NOMO-1 treated with DMSO at 0.1 percent for 48 hours (cell line): ENCODE data around the gene CSNK1A1.
A peak's percentile ranks its signal among the peaks of the same experiment; 100 is the strongest.
"Not testable (repeated sequence)": the region's sequence is repeated elsewhere in the genome, so short reads cannot be mapped to it uniquely, and the experiment has no call there.

Experiments used
- DNase-seq: peaks from one replicate; lab custom pipeline; 2025; ENCODE audit not compliant: unreplicated experiment; lab: John Stamatoyannopoulos, UW

The CSNK1A1 gene

DNA sequence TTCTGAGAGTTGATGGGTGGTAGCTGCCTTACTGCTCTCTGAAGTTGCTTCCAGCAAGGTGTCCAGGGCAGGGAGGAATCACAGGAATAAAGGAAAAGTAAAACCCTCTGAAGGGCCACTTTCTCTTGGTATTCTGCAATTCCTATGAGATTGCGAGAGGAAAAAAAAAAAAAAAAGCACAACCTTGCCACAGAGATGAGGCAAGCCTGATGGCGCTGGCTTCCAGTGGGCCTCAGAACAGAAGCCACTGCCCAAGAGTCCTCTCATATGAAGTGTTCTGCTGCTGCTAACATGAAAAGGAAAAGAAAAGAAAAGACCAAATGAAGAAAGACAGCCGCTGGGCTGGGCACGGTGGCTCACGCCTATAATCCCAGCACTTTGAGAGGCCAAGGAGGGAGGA, 91.3 kb downstream of the CSNK1A1 start:
- DNase-seq = no peak

DNA sequence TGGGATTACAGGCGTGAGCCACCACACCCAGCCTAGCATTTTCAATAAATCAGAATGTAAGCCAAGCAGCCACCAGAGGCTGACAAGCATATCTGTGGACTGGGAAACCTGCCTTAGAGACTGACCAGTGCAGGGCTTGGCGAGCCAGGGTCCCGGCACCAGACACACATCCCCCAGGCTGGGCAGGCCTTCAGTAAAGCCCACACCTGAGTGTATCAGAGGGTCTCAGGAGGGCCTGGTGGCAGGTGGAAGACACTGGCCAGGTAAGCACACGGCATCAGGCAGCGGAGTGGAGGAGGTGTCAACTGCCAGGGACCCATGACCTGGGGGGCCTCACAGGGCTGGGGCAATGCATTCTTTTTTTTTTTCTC, 93.9 kb downstream of the CSNK1A1 start:
- no peak for DNase-seq

DNA sequence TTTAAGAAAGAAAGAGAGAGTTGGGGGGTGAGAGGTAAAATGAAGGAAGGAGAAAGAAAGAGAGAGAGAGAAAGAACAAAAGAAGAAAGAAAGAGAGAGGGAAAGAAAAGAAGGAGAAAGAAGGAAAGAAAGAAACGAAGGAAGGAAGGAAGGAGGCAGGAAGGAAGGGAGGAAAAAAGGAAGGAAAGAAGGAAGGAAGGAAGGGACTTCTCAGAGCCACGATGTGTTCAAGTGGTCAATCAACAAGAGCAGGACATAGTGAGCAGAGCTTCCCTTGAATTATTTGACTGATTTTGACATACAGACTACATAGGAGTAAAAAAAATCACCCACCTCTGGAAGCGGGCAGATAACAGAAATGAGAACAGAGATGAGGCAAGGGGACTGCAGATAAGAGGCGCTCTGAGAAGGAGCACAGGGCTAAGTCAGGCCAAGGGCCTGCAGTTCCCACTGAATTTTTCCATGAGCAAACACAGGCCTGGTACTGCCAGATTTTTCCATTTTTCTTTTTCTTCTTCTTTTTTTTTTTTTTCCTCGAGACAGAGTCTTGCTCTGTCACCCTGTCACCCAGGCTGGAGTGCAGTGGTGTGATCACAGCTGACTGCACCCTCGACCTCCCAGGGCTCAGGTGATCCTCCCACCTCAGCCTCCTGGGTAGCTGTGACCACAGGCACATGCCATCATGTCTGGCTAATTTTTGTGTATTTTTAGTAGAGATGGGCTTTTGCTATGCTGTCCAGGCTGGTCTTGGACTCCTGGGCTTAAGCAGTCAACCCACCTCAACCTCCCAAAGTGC, 94.4 kb downstream of the CSNK1A1 start:
- DNase-seq = no peak

DNA sequence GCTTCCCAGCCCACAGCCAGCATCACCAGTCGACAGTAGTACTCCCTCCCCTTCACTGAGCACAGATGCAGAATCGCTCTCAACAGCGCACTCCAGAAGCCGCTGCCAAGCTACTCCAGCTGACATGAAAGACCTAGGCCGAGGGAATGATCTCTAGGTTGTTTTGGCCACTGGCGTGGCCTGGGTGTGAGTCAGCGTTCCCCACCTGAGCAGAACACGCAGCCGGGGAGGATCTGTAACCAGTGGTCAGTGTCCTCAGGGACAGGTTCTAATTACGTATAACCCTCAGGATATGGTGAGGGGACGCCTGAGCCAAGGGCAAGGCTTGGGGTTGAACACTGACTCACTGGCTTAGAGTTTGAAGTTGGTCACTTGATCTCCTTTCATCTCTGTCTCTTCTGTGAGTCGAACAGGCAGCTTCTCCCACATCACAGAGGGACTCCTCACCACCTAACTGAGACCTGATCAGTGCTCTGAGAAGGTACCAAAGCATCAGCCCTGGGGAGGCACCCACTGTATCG, 95.3 kb downstream of the CSNK1A1 start:
- no peak for DNase-seq

DNA sequence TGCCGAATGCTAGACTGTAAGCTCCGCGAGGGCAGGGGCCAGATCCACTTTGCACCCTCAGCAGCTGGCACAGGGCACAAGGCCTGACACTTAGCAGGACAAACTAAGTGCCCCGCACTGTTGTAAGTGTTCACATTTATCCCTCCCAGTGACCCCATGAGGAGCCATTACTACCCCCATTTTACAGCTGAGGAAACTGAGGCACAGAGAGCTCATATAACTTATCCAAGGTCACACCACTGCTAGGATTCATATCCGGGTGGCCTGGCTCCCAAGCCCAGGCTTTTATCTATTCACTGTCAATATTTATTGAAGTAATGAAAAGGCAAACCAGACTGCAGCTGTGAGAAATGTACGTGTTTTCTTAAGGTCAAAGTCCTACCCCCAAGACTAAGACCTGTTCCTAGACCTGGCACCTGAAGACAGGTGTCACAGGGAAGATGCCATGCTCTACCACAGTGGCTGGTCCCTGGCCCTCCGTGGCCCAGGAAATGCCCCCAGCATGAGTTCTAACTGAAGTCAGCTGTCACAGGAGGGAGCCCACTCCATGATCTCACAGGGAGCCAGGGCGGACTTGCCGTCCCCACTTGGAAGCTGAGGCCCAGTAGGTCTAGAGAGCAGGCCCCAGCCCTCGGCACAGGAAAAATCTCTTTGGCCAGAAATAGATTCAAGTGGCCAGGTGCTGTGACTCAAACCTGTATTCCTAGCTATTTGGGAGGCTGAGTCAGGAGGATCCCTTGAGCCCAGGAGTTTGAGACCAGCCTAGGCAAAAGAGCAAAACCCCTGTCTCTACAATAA, 97.4 kb downstream of the CSNK1A1 start:
- no peak for DNase-seq

DNA sequence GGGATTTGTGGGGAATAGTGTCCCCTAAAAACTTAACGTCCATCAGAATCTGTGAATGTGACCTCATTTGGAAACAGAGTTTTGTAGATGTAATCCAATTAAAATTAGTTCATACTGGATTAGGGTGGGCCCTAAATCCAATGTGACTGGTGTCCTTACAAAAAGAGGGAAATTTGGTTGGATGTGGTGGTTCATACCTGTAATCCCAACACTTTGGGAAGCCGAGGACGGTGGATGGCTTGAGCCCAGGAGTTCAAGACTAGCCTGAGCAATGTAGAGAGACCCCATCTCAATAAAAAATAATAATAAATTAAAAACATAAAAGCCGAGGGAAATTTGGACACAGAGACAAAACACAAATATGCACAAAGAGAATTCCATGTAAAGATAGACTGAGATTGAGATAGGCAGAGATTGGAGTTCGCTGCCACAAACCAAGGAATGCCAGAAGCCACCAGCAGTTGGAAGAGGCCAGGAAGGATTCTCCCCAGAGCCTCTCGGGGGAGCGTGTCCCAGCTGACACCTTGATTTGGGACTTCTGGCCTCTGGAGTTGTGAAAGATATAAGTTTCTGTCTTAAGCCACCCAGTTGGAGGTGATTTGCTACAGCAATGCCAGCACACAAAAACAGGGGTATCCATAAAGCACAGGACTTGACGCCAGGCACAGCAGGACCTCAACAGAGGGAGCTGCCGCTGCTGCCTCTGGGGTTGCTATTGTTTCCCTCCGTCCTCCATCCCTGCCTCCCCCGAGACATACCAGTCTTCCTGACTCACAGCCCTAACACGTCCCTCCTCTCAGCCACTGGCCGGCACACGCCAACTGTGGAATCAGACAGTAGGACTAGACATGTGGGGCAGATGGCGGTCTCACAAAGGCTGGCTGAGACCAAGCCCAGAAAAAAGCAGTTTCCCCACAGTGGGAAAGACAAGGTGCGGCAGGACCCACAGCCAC, 98.3 kb downstream of the CSNK1A1 start:
- no peak for DNase-seq

DNA sequence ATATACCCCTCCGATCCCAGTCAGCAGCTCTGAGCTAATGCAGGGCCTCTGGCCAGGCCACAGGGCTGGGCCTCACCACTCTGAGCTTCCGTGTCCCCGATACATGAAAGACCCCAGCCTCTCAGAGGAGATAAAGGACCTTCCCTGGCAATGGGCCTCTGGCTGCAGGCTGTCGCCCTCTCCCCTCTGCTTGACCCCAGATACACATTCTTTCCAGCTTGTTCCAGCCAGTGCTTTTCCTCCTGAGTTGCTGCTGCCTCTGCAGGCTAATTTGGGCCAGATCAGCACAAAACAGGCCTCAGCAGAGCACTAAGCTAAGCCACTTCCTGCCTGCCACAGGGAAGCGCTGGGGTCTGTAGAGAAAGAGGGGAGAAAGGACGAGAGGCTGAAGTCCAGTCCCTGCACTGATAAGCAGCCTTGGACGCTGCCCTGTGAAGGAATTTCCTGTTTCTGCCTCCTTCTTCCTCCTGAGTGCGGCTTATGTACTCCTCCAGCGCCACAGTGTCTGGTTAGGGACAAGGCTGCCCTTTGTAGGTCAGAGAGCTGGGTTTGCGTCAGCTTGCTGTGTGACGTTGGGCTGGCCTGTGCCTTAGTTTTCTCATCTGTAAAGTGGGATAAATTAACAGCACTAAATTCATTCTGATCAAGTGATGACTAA, 99.1 kb downstream of the CSNK1A1 start:
- DNase-seq = peak; percentile 41

DNA sequence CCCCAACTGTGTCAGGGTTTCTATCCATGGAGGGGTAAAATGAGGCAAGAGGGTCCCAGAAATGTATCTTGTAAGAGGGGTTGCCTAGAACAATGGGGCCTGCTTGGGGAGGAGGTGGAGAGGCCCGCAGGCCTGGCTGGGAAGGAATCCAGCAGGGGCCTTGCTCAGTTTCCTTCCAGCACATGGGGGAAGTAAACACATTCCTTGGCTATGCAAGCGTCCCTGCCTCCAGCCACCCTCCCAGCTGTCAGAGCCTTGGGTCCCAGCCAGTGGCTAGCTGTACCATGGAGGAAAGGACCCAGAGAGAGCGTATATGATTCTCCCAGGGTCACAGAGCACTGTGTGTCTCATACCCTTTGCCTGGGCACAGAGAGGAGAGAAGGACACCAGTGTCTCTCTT, 101.0 kb downstream of the CSNK1A1 start:
- no peak for DNase-seq

DNA sequence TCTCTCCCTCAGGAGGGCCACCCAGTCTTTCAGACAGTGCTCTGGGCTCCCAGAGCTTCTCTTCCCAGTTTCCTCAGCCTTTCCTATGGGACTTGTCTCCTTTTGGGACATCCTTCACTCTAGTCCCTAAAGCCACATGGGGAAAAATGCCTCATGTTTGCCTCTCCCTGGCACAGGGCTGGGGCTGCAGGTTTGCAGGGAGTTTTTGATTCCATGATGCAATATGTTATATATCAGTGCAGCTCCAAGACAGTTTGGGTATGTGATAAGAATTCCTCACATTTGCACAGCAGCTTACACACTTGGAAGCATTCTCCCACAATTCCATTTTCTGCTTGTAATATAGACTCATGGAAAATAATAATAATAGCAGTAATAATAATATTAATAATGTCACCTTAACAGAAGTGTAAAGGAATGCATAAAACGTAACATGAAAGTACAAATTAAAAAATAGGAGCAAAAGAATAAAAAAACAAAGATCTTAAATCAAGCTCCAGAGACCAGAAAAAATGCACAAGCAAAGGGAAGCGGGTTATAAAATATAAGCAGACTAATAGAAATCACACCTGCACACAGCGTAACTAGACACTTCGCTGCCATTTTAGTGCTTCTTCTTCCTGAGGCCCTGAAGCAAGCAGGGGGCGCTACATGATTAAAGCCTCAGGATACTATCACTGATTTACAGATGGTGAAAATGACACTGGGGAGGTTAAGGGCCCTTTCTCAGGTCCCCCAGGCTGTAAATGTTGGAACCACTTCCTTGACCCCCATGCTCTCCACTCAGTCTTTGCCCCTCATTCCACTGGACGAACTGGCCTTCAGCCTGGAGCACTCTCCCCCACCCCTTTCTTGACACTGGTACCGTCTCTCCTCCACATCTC, 102.2 kb downstream of the CSNK1A1 start:
- peak; percentile 24 for DNase-seq

DNA sequence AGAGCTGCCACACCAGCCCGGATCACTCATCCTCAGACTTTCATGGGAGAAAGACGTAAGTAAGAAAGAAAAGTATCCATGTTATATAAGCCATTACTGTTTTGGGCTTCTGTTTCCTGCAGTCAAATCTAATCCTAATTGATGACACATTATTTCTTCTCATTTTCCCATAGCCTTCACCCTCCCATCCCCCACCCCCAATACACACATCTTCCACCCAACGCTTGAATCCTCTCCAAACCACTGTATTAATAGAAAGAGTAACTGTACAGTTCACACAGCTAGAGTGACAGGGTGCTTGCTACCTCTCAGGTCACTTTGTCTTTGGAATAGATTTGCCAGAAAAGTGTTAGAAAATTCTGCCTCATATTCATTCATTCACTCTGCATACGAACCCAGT, 102.8 kb downstream of the CSNK1A1 start:
- DNase-seq = no peak

DNA sequence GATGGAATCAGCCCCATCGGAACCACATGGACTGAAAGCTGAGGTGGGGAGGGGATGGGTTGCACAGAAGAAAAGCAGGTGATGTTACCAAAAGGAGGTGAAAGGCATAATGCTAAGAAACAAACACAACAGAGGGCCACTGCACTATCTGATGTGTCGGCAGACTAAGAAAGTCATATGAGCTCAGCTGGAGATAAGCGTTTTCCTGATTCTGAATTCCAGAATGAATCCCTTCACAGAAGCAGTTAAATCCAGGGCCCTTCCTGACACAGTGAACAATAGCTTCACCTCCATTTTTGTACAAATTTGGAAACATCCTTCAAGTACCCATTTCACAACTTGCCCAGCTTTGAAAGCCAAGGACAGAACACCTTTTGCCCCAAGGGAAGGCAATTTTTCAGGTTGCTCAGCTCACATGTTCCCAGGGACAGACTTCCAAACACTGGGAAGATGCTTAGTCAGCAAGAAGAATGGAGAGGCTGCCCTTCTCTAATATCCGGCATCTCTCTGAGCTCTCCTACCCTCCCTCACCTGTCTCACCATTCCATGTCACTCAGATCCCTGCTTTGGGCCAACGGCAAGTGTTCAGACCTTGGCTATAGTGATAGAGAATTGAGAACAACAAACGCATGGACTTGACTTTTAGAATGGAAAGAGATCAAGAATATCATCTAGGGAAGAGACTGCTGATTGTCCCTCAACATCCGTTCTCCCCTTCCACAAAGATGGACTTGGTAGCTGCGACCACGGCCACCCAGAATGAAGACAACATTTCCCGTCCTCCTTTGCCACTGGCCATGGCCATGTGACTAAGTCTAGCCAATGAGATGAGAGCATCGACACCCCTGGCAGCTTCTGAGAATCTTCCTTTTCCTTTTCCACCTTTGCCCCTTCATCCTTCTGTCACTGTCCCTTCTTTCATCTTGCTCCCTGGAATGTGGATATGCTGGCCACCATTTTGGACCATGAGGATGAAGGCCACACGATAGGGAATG, 103.6 kb downstream of the CSNK1A1 start:
- DNase-seq = no peak

DNA sequence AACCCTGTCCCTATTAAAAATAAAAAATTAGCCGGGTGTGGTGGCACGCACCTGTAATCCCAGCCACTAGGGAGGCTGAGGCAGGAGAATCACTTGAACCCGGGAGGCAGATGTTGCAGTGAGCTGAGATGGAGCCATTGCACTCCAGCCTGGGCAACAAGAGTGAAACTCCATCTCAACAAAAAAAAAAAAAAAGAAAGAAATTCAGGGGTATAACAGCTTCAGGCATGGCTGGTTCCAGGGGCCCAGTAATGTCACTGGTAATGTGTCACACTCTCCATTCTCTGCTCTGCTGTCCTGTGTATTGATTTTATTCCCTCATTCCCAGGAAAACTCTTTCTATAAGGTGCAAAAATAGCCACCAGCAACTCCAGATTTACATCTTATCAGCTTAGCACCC, 104.4 kb downstream of the CSNK1A1 start:
- not testable (repeated sequence) for DNase-seq

DNA sequence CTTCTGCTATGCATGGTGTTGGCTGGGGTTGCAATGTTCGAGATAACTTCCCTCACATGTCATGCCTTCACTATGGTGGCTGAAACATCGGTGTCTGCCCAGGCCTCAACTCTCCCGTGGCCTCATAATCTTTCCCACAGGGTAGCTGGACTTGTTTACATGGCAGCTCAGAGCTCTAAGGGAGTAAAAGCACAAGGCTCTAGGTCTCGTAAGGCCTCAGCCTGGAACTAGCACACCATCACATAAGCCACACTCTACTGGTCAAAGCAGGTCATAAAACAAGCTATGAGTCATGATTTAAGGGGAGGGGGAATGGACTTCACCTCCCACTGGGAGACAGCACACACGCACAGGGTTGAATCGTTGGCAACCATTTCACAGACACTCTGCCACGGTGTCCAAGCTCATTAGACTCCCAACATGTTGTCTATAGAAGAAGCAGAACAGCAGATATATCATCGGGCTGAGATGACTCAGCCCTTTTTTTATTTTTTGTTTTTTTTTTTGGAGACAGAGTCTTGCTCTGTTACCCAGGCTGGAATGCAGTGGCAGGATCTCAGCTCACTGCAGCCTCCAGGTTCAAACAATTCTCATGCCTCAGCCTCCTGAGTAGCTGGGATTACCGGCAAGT, 105.4 kb downstream of the CSNK1A1 start:
- DNase-seq = peak; percentile 16

DNA sequence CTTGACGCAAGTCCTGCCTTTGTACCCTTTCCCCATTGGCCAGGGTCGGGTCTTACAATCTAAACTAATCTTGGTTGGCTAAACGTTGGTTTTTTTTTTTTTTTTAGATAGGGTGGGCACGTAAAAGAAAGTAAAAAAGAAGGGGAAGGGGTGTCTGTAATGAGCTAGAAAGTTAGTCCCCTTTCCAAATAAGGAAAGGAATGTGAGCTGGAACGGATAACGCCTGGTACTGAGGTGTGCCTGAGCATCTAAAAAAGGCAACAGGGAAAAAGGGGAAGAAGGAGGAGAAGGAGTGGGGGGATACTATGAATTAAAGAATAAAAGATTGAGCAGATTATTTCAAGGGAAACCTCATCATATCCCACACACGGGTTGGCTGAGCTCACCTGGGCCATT, 105.9 kb downstream of the CSNK1A1 start:
- no peak for DNase-seq

DNA sequence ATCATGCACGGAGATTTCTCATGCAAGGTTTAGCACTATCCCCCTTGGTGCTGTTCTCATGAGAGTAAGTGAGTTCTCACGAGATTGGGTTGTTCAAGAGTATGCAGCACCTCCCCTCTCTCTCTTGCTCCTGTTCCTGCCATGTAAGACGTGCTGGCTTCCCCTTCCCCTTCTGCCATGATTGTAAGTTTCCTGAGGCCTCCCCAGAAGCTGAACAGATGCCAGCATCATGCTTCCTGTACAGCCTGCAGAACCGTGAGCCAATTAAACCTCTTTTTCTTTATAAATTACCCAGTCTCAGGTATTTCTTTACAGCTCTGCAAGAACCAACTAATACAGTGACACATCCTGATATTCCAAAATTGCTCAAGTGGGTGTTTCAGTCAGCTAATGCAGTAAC, 106.8 kb downstream of the CSNK1A1 start:
- DNase-seq = not testable (repeated sequence)

DNA sequence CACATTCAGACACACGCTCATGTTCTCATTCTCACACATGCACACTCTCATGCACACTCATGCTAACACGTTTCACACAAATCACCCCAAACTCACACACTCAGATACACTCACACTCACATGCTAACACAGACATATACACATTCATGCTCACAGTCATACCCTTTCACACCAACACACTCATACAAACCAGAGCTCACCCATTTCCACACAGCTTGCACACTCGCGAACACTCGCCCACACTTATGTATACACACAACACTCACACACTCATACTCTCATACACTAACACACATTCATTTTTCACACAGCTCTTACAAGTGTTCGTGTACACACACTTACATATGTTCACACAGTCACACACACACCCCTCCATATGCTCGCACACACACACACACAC, 108.0 kb downstream of the CSNK1A1 start:
- no peak for DNase-seq

DNA sequence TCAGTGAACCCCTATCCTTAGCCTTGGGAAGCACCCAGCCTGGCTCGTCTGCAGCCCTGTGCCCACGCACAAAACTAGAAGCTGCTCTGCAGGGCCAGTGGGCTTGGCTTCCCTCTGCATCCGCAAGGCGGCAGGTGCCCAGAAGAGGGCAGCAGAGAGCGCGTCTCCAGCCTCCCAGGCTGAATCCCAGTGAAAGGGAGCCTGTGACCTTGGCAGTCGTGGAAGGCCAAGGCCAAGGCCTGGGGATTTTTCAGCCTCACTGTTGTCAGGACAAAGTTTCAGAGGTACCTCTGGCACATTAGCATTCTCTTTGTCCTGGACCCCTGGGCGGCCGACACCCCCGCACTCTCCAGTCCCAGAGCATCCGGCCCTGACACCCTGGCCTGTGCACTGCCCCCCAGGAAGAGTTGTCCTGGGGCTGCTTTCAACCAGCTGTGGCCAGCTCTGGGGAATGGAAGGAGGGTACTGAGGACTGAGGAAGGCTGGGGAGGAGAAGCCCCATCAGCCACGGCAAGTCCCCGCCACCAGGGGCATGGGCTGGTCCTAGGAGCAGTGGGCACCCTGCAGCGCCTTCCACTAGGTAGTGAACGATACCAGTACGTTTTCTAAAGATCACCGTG, 108.6 kb downstream of the CSNK1A1 start:
- peak; percentile 38 for DNase-seq
